WTC11 (cell line): Measurements from ENCODE around the gene SOX15. TPM values are rescaled to one million over a fixed set of nuclear protein-coding genes. Genes with fewer than 3 reads are reported as not detected.
A peak's percentile ranks its signal among the peaks of the same experiment; 100 is the strongest.

Experiments used
- EMX1 ChIP-seq: fragments of 250-450 bp; sonication (Bioruptor Pico); IDR thresholded peaks from 2 replicates; pipeline ENCODE4 v1.8.0; 2021; ENCODE audit warnings: mild to moderate bottlenecking
- FOXJ3 ChIP-seq: sonication (generic); formaldehyde crosslinking; IDR thresholded peaks from 2 replicates; pipeline ENCODE4 v1.9.0; 2021; ENCODE audit warnings: missing genetic modification reagents, mild to moderate bottlenecking, borderline replicate concordance
- JAZF1 ChIP-seq: fragments of 250-450 bp; sonication (Bioruptor Pico); IDR thresholded peaks from 2 replicates; pipeline ENCODE4 v1.9.0; 2021; ENCODE audit warnings: moderate library complexity, mild to moderate bottlenecking, inconsistent platforms
- JUN ChIP-seq: sonication (generic); formaldehyde crosslinking; IDR thresholded peaks from 2 replicates; pipeline ENCODE4 v1.8.0; 2023; ENCODE audit warnings: mild to moderate bottlenecking, missing genetic modification reagents
- MYBL2 ChIP-seq: sonication (generic); formaldehyde crosslinking; IDR thresholded peaks from 2 replicates; pipeline ENCODE4 v1.8.1; 2023; ENCODE audit warnings: mild to moderate bottlenecking, moderate library complexity, missing genetic modification reagents
- NFYB ChIP-seq: sonication (generic); formaldehyde crosslinking; conservative IDR thresholded peaks from 2 replicates; pipeline ENCODE4 v1.8.0; 2022; ENCODE audit warnings: low read depth, missing genetic modification reagents
- NR1H2 ChIP-seq: sonication (generic); formaldehyde crosslinking; IDR thresholded peaks from 2 replicates; pipeline ENCODE4 v1.9.0; 2021; ENCODE audit warnings: mild to moderate bottlenecking, moderate library complexity, missing genetic modification reagents
- SOX15 ChIP-seq: fragments of 250-450 bp; sonication (Bioruptor Pico); IDR thresholded peaks from 2 replicates; pipeline ENCODE4 v1.9.0; 2021; ENCODE audit warnings: mild to moderate bottlenecking
- TCF7 ChIP-seq: sonication (generic); formaldehyde crosslinking; IDR thresholded peaks from 2 replicates; pipeline ENCODE4 v1.8.0; 2022; ENCODE audit warnings: mild to moderate bottlenecking, low read depth, missing genetic modification reagents, moderate library complexity
- TP53 ChIP-seq: sonication (generic); formaldehyde crosslinking; IDR thresholded peaks from 2 replicates; pipeline ENCODE4 v1.8.1; 2023; ENCODE audit warnings: mild to moderate bottlenecking, missing genetic modification reagents
- ZNF416 ChIP-seq: fragments of 250-450 bp; sonication (Bioruptor Pico); IDR thresholded peaks from 2 replicates; pipeline ENCODE4 v1.9.0; 2021; ENCODE audit warnings: mild to moderate bottlenecking, inconsistent platforms
- total RNA-seq: library from RNA; stranded (reverse); gene quantifications from 3 replicates; pipeline ENCODE4 v1.2.3, GENCODE V29; 2021
- TF ChIP-seq, protein P1 (sequence below): sonication (generic); formaldehyde crosslinking; IDR thresholded peaks from 2 replicates; pipeline ENCODE4 v1.8.0; 2022; ENCODE audit warnings: missing genetic modification reagents
- TF ChIP-seq, protein P2 (sequence below): sonication (generic); formaldehyde crosslinking; IDR thresholded peaks from 2 replicates; pipeline ENCODE4 v1.8.1; 2023; ENCODE audit warnings: mild to moderate bottlenecking, missing genetic modification reagents
- TF ChIP-seq, protein P3 (sequence below): fragments of 250-450 bp; sonication (Bioruptor Pico); IDR thresholded peaks from 2 replicates; pipeline ENCODE4 v1.9.0; 2021; ENCODE audit warnings: mild to moderate bottlenecking
- TF ChIP-seq, protein P4 (sequence below): sonication (generic); formaldehyde crosslinking; IDR thresholded peaks from 2 replicates; pipeline ENCODE4 v1.8.1; 2022; ENCODE audit warnings: missing genetic modification reagents, borderline replicate concordance
- TF ChIP-seq, protein P5 (sequence below): sonication (generic); formaldehyde crosslinking; IDR thresholded peaks from 2 replicates; pipeline ENCODE4 v1.8.0; 2023; ENCODE audit warnings: missing genetic modification reagents, mild to moderate bottlenecking, borderline replicate concordance
- TF ChIP-seq, protein P6 (sequence below): fragments of 250-450 bp; sonication (Bioruptor Pico); IDR thresholded peaks from 2 replicates; pipeline ENCODE4 v2.1.2; 2022; ENCODE audit warnings: mild to moderate bottlenecking, moderate library complexity
- TF ChIP-seq, protein P7 (sequence below): sonication (generic); formaldehyde crosslinking; IDR thresholded peaks from 2 replicates; pipeline ENCODE4 v1.8.1; 2023; ENCODE audit warnings: mild to moderate bottlenecking, missing genetic modification reagents
- TF ChIP-seq, protein P8 (sequence below): sonication (generic); formaldehyde crosslinking; IDR thresholded peaks from 2 replicates; pipeline ENCODE4 v1.8.1; 2022; ENCODE audit warnings: low read depth, missing genetic modification reagents, borderline replicate concordance

SOX15 gene
- total RNA-seq, 1 experiment from 2014 or later, result 19.9 TPM

DNA sequence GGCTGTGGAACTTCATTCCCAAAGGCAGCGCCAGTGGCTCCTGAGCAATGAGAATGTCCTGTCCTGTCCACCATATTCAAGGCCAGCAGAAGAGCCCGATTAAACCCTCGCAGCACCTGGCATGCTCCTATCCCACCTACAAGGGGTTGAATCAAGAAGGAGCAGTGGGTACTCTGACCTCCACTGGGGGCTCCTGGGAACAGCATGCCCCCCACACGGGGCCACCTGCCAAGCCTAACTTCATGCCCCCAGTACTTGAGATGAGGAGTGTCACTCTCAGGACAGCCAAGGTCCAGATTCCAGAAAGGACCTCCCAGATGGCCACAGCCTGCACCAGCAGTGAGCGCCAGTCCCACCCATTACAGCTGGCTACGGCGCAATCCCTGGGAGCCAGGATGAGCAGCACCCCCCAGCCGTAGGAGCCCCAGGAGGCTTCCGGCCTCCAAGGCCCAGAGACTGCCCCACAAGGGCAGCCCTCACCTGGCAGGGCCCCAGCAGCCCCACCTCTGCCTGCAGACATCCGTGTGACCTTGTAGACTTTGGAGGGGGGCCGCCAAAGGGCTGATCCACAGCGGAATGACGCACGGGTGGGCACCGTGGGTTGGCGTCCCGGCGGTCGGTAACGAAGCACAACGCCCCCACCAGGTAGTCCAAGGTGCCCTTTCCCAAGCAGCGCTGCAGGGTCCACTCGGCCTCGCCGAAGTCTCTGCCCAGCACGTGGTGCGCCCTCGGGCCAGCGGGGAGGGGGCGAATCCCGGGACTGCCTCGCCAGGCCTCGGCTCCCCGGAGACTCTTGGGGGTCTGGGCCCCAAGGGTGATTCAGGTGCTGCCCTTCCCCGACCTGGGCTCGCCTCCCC is 7.3 kb downstream of the SOX15 start (continued):
- TF ChIP-seq, protein P1, sequence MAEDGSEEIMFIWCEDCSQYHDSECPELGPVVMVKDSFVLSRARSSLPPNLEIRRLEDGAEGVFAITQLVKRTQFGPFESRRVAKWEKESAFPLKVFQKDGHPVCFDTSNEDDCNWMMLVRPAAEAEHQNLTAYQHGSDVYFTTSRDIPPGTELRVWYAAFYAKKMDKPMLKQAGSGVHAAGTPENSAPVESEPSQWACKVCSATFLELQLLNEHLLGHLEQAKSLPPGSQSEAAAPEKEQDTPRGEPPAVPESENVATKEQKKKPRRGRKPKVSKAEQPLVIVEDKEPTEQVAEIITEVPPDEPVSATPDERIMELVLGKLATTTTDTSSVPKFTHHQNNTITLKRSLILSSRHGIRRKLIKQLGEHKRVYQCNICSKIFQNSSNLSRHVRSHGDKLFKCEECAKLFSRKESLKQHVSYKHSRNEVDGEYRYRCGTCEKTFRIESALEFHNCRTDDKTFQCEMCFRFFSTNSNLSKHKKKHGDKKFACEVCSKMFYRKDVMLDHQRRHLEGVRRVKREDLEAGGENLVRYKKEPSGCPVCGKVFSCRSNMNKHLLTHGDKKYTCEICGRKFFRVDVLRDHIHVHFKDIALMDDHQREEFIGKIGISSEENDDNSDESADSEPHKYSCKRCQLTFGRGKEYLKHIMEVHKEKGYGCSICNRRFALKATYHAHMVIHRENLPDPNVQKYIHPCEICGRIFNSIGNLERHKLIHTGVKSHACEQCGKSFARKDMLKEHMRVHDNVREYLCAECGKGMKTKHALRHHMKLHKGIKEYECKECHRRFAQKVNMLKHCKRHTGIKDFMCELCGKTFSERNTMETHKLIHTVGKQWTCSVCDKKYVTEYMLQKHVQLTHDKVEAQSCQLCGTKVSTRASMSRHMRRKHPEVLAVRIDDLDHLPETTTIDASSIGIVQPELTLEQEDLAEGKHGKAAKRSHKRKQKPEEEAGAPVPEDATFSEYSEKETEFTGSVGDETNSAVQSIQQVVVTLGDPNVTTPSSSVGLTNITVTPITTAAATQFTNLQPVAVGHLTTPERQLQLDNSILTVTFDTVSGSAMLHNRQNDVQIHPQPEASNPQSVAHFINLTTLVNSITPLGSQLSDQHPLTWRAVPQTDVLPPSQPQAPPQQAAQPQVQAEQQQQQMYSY (CRISPR knock-in tag), result 0 out of 2 replicates have a peak, but pooled peaks have one; percentile 3
- TF ChIP-seq EMX1 (CRISPR knock-in tag) (no peak; the same call in 1 of the 2 replicates), JUN (CRISPR knock-in tag) (peak; percentile 53; the same call in 1 of the 2 replicates), MYBL2 (CRISPR knock-in tag) (no peak), FOXJ3 (CRISPR knock-in tag) (no peak), JAZF1 (no peak), NFYB (CRISPR knock-in tag) (no peak), ZNF416 (no peak), NR1H2 (CRISPR knock-in tag) (no peak), TP53 (no peak), SOX15 (no peak), TCF7 (no peak)
- TF ChIP-seq, protein P2, sequence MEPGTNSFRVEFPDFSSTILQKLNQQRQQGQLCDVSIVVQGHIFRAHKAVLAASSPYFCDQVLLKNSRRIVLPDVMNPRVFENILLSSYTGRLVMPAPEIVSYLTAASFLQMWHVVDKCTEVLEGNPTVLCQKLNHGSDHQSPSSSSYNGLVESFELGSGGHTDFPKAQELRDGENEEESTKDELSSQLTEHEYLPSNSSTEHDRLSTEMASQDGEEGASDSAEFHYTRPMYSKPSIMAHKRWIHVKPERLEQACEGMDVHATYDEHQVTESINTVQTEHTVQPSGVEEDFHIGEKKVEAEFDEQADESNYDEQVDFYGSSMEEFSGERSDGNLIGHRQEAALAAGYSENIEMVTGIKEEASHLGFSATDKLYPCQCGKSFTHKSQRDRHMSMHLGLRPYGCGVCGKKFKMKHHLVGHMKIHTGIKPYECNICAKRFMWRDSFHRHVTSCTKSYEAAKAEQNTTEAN (CRISPR knock-in tag), result 0 out of 2 replicates have a peak, but pooled peaks have one; percentile 49
- TF ChIP-seq, protein P3, sequence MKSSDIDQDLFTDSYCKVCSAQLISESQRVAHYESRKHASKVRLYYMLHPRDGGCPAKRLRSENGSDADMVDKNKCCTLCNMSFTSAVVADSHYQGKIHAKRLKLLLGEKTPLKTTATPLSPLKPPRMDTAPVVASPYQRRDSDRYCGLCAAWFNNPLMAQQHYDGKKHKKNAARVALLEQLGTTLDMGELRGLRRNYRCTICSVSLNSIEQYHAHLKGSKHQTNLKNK (CRISPR knock-in tag), result no peak
- TF ChIP-seq, protein P4, sequence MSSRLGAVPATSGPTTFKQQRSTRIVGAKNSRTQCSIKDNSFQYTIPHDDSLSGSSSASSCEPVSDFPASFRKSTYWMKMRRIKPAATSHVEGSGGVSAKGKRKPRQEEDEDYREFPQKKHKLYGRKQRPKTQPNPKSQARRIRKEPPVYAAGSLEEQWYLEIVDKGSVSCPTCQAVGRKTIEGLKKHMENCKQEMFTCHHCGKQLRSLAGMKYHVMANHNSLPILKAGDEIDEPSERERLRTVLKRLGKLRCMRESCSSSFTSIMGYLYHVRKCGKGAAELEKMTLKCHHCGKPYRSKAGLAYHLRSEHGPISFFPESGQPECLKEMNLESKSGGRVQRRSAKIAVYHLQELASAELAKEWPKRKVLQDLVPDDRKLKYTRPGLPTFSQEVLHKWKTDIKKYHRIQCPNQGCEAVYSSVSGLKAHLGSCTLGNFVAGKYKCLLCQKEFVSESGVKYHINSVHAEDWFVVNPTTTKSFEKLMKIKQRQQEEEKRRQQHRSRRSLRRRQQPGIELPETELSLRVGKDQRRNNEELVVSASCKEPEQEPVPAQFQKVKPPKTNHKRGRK (CRISPR knock-in tag), result no peak
- TF ChIP-seq, protein P5, sequence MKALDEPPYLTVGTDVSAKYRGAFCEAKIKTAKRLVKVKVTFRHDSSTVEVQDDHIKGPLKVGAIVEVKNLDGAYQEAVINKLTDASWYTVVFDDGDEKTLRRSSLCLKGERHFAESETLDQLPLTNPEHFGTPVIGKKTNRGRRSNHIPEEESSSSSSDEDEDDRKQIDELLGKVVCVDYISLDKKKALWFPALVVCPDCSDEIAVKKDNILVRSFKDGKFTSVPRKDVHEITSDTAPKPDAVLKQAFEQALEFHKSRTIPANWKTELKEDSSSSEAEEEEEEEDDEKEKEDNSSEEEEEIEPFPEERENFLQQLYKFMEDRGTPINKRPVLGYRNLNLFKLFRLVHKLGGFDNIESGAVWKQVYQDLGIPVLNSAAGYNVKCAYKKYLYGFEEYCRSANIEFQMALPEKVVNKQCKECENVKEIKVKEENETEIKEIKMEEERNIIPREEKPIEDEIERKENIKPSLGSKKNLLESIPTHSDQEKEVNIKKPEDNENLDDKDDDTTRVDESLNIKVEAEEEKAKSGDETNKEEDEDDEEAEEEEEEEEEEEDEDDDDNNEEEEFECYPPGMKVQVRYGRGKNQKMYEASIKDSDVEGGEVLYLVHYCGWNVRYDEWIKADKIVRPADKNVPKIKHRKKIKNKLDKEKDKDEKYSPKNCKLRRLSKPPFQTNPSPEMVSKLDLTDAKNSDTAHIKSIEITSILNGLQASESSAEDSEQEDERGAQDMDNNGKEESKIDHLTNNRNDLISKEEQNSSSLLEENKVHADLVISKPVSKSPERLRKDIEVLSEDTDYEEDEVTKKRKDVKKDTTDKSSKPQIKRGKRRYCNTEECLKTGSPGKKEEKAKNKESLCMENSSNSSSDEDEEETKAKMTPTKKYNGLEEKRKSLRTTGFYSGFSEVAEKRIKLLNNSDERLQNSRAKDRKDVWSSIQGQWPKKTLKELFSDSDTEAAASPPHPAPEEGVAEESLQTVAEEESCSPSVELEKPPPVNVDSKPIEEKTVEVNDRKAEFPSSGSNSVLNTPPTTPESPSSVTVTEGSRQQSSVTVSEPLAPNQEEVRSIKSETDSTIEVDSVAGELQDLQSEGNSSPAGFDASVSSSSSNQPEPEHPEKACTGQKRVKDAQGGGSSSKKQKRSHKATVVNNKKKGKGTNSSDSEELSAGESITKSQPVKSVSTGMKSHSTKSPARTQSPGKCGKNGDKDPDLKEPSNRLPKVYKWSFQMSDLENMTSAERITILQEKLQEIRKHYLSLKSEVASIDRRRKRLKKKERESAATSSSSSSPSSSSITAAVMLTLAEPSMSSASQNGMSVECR, result peak; percentile 37; the same call in 1 of the 2 replicates
- TF ChIP-seq, protein P6, sequence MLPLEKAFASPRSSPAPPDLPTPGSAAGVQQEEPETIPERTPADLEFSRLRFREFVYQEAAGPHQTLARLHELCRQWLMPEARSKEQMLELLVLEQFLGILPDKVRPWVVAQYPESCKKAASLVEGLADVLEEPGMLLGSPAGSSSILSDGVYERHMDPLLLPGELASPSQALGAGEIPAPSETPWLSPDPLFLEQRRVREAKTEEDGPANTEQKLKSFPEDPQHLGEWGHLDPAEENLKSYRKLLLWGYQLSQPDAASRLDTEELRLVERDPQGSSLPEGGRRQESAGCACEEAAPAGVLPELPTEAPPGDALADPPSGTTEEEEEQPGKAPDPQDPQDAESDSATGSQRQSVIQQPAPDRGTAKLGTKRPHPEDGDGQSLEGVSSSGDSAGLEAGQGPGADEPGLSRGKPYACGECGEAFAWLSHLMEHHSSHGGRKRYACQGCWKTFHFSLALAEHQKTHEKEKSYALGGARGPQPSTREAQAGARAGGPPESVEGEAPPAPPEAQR (CRISPR knock-in tag), result no peak
- TF ChIP-seq, protein P7, sequence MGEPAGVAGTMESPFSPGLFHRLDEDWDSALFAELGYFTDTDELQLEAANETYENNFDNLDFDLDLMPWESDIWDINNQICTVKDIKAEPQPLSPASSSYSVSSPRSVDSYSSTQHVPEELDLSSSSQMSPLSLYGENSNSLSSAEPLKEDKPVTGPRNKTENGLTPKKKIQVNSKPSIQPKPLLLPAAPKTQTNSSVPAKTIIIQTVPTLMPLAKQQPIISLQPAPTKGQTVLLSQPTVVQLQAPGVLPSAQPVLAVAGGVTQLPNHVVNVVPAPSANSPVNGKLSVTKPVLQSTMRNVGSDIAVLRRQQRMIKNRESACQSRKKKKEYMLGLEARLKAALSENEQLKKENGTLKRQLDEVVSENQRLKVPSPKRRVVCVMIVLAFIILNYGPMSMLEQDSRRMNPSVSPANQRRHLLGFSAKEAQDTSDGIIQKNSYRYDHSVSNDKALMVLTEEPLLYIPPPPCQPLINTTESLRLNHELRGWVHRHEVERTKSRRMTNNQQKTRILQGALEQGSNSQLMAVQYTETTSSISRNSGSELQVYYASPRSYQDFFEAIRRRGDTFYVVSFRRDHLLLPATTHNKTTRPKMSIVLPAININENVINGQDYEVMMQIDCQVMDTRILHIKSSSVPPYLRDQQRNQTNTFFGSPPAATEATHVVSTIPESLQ, result no peak
- TF ChIP-seq, protein P8, sequence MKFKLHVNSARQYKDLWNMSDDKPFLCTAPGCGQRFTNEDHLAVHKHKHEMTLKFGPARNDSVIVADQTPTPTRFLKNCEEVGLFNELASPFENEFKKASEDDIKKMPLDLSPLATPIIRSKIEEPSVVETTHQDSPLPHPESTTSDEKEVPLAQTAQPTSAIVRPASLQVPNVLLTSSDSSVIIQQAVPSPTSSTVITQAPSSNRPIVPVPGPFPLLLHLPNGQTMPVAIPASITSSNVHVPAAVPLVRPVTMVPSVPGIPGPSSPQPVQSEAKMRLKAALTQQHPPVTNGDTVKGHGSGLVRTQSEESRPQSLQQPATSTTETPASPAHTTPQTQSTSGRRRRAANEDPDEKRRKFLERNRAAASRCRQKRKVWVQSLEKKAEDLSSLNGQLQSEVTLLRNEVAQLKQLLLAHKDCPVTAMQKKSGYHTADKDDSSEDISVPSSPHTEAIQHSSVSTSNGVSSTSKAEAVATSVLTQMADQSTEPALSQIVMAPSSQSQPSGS (CRISPR knock-in tag), result no peak
